Measurements from ENCODE around the gene NUDT14. TPM values are rescaled to one million over a fixed set of nuclear protein-coding genes. Genes with fewer than 3 reads are reported as not detected.
A peak's percentile ranks its signal among the peaks of the same experiment; 100 is the strongest.

The NUDT14 gene
- total RNA-seq, 1 experiment from 2014 or later, result 75.3 TPM

GRCh38 chr14:105141486-105142281 is 39.4 kb downstream of the NUDT14 start:
- in situ Hi-C loops (cut with HindIII; ENCODE audit: low pct_unique_long_range_greater_than_20kb, low sequenced_read_pairs), result no loop called here
- TSS peak; percentile 92 for BruUV-seq (replicated peaks)
- DNase-seq (ENCODE audit: low read depth, low spot score), result no peak

DNA sequence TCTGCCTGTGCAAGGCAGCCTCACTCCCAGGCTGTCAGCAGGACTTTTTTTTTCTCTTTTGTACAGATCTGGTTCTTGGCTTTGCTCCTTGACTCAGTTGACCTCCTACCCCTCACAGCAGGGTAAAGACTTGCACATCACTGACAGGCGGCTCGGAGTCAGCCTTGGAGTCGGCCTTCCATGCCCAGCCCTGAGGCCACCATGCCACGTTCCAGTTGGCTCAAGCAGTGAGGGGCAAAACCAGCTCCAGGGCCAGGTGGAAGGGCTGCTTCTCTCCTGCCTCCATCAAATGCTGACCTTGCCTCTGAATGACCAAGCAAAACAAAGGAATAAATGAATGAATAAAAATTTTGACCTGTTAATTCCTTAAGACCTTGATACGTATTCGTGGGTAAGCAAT is 40.1 kb downstream of the NUDT14 start:
- no peaks in the 10 kb centered on the region for H3K9me3 ChIP-seq (ENCODE audit: control insufficient read depth, insufficient read depth, low read depth, low read length)
- BruUV-seq (replicated peaks), result no TSS peak
- POLR2A ChIA-PET, result no interaction called here
- in situ Hi-C loops (cut with HindIII; ENCODE audit: low pct_unique_long_range_greater_than_20kb, low sequenced_read_pairs), result no loop called here
- intact Hi-C loops (cut with micrococcal nuclease; ENCODE audit: unreplicated experiment), result no loop called here
- H3K27ac ChIP-seq (ENCODE audit: low read length), result no peak overlapping the region
- no peak overlapping the region for H3K4me3 ChIP-seq (ENCODE audit: low read depth in 2 of 2, low read length in 2 of 2)
- TF ChIP-seq TCF7L2 (IDR thresholded peaks at IDR 0.05; ENCODE audit: low read depth, low read length), result no peak
- no peak for DNase-seq (ENCODE audit: low read depth, low spot score)
- ATAC-seq, result no peak
- H3K36me3 ChIP-seq (ENCODE audit: control insufficient read depth, insufficient read depth, low read length), result no peaks in the 10 kb centered on the region
- no peaks in the 10 kb centered on the region for H3K27me3 ChIP-seq (ENCODE audit: control insufficient read depth, insufficient read depth, low read length)
- CTCF ChIA-PET, result no interaction called here
- no peaks in the 10 kb centered on the region for H3K4me1 ChIP-seq (ENCODE audit: control insufficient read depth, insufficient read depth, low read length)

More at GRCh38 chr14:105141486-105142281, 39.4 kb downstream of the NUDT14 start:
- Histone ChIP-seq H3K4me3 (ENCODE audit: low read depth in 2 of 2, low read length in 2 of 2) (no peak overlapping the region), H3K9me3 (ENCODE audit: control insufficient read depth, insufficient read depth, low read depth, low read length) (no peaks in the 10 kb centered on the region), H3K36me3 (ENCODE audit: control insufficient read depth, insufficient read depth, low read length) (no peaks in the 10 kb centered on the region), H3K27me3 (ENCODE audit: control insufficient read depth, insufficient read depth, low read length) (no peaks in the 10 kb centered on the region), H3K27ac (ENCODE audit: low read length) (no peak overlapping the region), H3K4me1 (ENCODE audit: control insufficient read depth, insufficient read depth, low read length) (no peaks in the 10 kb centered on the region)
- ATAC-seq, result no peak
- intact Hi-C loops (cut with micrococcal nuclease; ENCODE audit: unreplicated experiment), result no loop called here
- TF ChIP-seq CTCF (IDR thresholded peaks at IDR 0.05) (no peak), TCF7L2 (IDR thresholded peaks at IDR 0.05; ENCODE audit: low read depth, low read length) (no peak), SIN3A (IDR thresholded peaks at IDR 0.05; ENCODE audit: borderline replicate concordance, insufficient read depth, low read depth, low read length) (no peak), POLR2AphosphoS5 (IDR thresholded peaks at IDR 0.05; ENCODE audit: low read depth, low read length) (no peak)
- TF ChIP-seq, protein P1, sequence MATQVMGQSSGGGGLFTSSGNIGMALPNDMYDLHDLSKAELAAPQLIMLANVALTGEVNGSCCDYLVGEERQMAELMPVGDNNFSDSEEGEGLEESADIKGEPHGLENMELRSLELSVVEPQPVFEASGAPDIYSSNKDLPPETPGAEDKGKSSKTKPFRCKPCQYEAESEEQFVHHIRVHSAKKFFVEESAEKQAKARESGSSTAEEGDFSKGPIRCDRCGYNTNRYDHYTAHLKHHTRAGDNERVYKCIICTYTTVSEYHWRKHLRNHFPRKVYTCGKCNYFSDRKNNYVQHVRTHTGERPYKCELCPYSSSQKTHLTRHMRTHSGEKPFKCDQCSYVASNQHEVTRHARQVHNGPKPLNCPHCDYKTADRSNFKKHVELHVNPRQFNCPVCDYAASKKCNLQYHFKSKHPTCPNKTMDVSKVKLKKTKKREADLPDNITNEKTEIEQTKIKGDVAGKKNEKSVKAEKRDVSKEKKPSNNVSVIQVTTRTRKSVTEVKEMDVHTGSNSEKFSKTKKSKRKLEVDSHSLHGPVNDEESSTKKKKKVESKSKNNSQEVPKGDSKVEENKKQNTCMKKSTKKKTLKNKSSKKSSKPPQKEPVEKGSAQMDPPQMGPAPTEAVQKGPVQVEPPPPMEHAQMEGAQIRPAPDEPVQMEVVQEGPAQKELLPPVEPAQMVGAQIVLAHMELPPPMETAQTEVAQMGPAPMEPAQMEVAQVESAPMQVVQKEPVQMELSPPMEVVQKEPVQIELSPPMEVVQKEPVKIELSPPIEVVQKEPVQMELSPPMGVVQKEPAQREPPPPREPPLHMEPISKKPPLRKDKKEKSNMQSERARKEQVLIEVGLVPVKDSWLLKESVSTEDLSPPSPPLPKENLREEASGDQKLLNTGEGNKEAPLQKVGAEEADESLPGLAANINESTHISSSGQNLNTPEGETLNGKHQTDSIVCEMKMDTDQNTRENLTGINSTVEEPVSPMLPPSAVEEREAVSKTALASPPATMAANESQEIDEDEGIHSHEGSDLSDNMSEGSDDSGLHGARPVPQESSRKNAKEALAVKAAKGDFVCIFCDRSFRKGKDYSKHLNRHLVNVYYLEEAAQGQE (IDR thresholded peaks at IDR 0.05; ENCODE audit: insufficient read depth in 1 of 2, low read depth in 2 of 2, low read length in 1 of 2), result no peak
- POLR2A ChIA-PET, result no interaction called here
- CTCF ChIA-PET, result no interaction called here

DNA sequence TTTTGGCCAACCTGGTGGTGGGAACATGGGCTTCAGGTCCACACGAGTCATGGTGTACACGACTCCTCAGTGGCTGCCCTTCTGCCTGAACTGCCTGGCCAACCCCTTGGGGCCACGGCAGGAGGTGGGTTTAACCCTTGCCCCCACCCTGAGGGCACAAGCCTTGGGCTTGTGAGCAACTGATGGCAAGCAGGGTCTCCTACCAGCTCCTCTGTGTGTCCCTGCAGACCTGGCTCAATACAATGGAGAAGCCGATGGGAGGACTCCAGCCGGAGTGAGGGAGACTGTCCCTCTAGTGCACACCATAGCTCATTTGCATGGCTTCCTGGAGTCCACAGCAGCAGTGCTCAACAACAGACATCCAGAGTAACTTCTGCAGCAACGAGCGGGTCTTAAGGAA is 40.5 kb downstream of the NUDT14 start:
- ATAC-seq (no peak), DNase-seq (ENCODE audit: low read depth, low spot score) (no peak)
- Histone ChIP-seq H3K9me3 (ENCODE audit: control insufficient read depth, insufficient read depth, low read depth, low read length) (no peaks in the 10 kb centered on the region), H3K36me3 (ENCODE audit: control insufficient read depth, insufficient read depth, low read length) (no peaks in the 10 kb centered on the region), H3K4me1 (ENCODE audit: control insufficient read depth, insufficient read depth, low read length) (no peaks in the 10 kb centered on the region), H3K4me3 (ENCODE audit: low read depth in 2 of 2, low read length in 2 of 2) (no peak overlapping the region), H3K27ac (ENCODE audit: low read length) (no peak overlapping the region), H3K27me3 (ENCODE audit: control insufficient read depth, insufficient read depth, low read length) (no peaks in the 10 kb centered on the region)
- no peak for TF ChIP-seq TCF7L2 (IDR thresholded peaks at IDR 0.05; ENCODE audit: low read depth, low read length)
- TF ChIP-seq CTCF (IDR thresholded peaks at IDR 0.05), result no peak
- TF ChIP-seq, protein P1 (IDR thresholded peaks at IDR 0.05; ENCODE audit: insufficient read depth in 1 of 2, low read depth in 2 of 2, low read length in 1 of 2), result no peak
- TF ChIP-seq SIN3A (IDR thresholded peaks at IDR 0.05; ENCODE audit: borderline replicate concordance, insufficient read depth, low read depth, low read length), result no peak
- no peak for TF ChIP-seq POLR2AphosphoS5 (IDR thresholded peaks at IDR 0.05; ENCODE audit: low read depth, low read length)
- ChIA-PET POLR2A (no interaction called here), CTCF (no interaction called here)
- intact Hi-C loops (cut with micrococcal nuclease; ENCODE audit: unreplicated experiment) (no loop called here), in situ Hi-C loops (cut with HindIII; ENCODE audit: low pct_unique_long_range_greater_than_20kb, low sequenced_read_pairs) (no loop called here)
- BruUV-seq (replicated peaks), result no TSS peak
